Endothelial cell of umbilical vein (primary cell): ENCODE data around the gene CPNE8. TPM values are rescaled to one million over a fixed set of nuclear protein-coding genes. Genes with fewer than 3 reads are reported as not detected.

ENCODE experiments used
- BruUV-seq: library from RNA; stranded (reverse); fragments of 400-500 nt; replicated peaks from 2 replicates; lab custom pipeline; 2021; lab: Mats Ljungman, UMichigan
- CTCF ChIA-PET: fragments of 300-600, 350-600 bp; sonication (Branson Sonifier 250); formaldehyde crosslinking; loops from one replicate; lab custom pipeline; 2021; ENCODE audit warnings: antibody characterized with exemption, inconsistent platforms; lab: Charles Lee
- POLR2A ChIA-PET: fragments of 300-600, 350-600 bp; sonication (Branson Sonifier 250); formaldehyde crosslinking; loops from one replicate; lab custom pipeline; 2021; ENCODE audit warnings: antibody characterized with exemption, inconsistent platforms; lab: Charles Lee
- DNase-seq: peaks from one replicate; pipeline ENCODE4 v3.0.0-alpha.2; 2011; ENCODE audit warnings: low read depth, low spot score
- FAIRE-seq: peaks from 2 replicates; lab custom pipeline; 2011; peaks lifted over from hg19 to GRCh38; lab: Jason Lieb, UNC
- H2AFZ ChIP-seq: 2 replicates; pipeline ENCODE4 v1.6.0; 2012; ENCODE audit warnings: low read depth, low read length, control low read depth, inconsistent platforms
- H3K27ac ChIP-seq: 2 replicates; pipeline ENCODE4 v1.5.1; 2011; ENCODE audit warnings: low read depth, mild to moderate bottlenecking, control low read depth, low read length, moderate library complexity; ENCODE audit not compliant: insufficient read depth
- H3K27me3 ChIP-seq, 2 experiments: 2 replicates each; pipeline versions ENCODE4 v1.6.0 to v1.6.1; 2011; ENCODE audit warnings: low read length in 2 of 2, mixed read lengths in 1 of 2; ENCODE audit not compliant: control insufficient read depth in 2 of 2, insufficient read depth in 2 of 2
- H3K36me3 ChIP-seq, 2 experiments: 2 replicates in 1 of 2; 3 replicates in 1 of 2; pipeline ENCODE4 v1.5.1; 2011; ENCODE audit warnings: low read length in 2 of 2, mild to moderate bottlenecking in 1 of 2, moderate library complexity in 1 of 2; ENCODE audit not compliant: control insufficient read depth in 2 of 2, insufficient read depth in 2 of 2; ENCODE audit errors: extremely low read depth in 1 of 2
- H3K4me1 ChIP-seq: 3 replicates; pipeline ENCODE4 v1.5.1; 2011; ENCODE audit warnings: mild to moderate bottlenecking, low read length; ENCODE audit not compliant: control insufficient read depth, insufficient read depth; ENCODE audit errors: extremely low read depth
- H3K4me2 ChIP-seq: 2 replicates; pipeline ENCODE4 v1.6.1; 2011; ENCODE audit warnings: low read length, control low read depth, mixed read lengths; ENCODE audit not compliant: insufficient read depth
- H3K4me3 ChIP-seq, 3 experiments: fragments of 200-600 bp in 1 of 3; sonication (generic), shearing (Covaris generic) in 1 of 3; replicated peaks in 1 of 3; 2 replicates each; pipeline ENCODE4 v1.5.1; 2011 to 2016; ENCODE audit warnings: control low read depth in 3 of 3, low read length in 3 of 3, mild to moderate bottlenecking in 2 of 3, inconsistent platforms in 1 of 3, low read depth in 1 of 3, moderate library complexity in 1 of 3; ENCODE audit not compliant: insufficient read depth in 1 of 3
- H3K79me2 ChIP-seq: 2 replicates; pipeline ENCODE4 v1.6.0; 2012; ENCODE audit warnings: low read length, inconsistent platforms; ENCODE audit not compliant: control insufficient read depth, insufficient read depth
- H3K9ac ChIP-seq: replicated peaks from 2 replicates; pipeline ENCODE3; 2011; ENCODE audit warnings: low read length, control low read depth; ENCODE audit not compliant: insufficient read depth; ENCODE audit errors: extremely low read depth
- H3K9me1 ChIP-seq: replicated peaks from 3 replicates; pipeline ENCODE4 v1.6.0; 2011; ENCODE audit warnings: mild to moderate bottlenecking, low read length; ENCODE audit not compliant: control insufficient read depth, insufficient read depth; ENCODE audit errors: extremely low read depth
- H3K9me3 ChIP-seq: replicated peaks from 2 replicates; pipeline ENCODE4 v1.5.1; 2012; ENCODE audit warnings: low read length, inconsistent platforms; ENCODE audit not compliant: control insufficient read depth, insufficient read depth
- H4K20me1 ChIP-seq: replicated peaks from 2 replicates; pipeline ENCODE3; 2011; ENCODE audit warnings: mild to moderate bottlenecking, low read length; ENCODE audit not compliant: control insufficient read depth, insufficient read depth; ENCODE audit errors: extremely low read depth
- EZH2 ChIP-seq: IDR thresholded peaks from 2 replicates; pipeline ENCODE4 v1.6.1; 2012; ENCODE audit warnings: borderline replicate concordance, low read depth, mild to moderate bottlenecking, moderate library complexity, low read length, inconsistent platforms; ENCODE audit not compliant: severe bottlenecking
- FOS ChIP-seq: IDR thresholded peaks from 2 replicates; pipeline ENCODE4 v1.6.1; 2011; ENCODE audit warnings: mild to moderate bottlenecking, low read length, moderate library complexity, borderline replicate concordance; ENCODE audit not compliant: insufficient read depth
- GATA2 ChIP-seq: IDR thresholded peaks from 2 replicates; pipeline ENCODE4 v1.7.0; 2011; ENCODE audit warnings: low read depth, mild to moderate bottlenecking, moderate library complexity, mixed read lengths, low read length; ENCODE audit not compliant: insufficient read length, insufficient read depth
- JUN ChIP-seq: IDR thresholded peaks from 2 replicates; pipeline ENCODE4 v1.6.1; 2011; ENCODE audit warnings: borderline replicate concordance, low read depth; ENCODE audit not compliant: insufficient read length, insufficient read depth
- MYC ChIP-seq: IDR thresholded peaks from one replicate; pipeline ENCODE4 v1.6.1; 2011; ENCODE audit warnings: mild to moderate bottlenecking, low read depth, low read length
- POLR2A ChIP-seq: IDR thresholded peaks from 2 replicates; pipeline ENCODE4 v1.6.1; 2012; ENCODE audit warnings: low read depth, mild to moderate bottlenecking, control low read depth, low read length
- POLR2AphosphoS5 ChIP-seq: IDR thresholded peaks from 2 replicates; pipeline ENCODE4 v1.6.1; 2012; ENCODE audit warnings: low read depth, mild to moderate bottlenecking, control low read depth, low read length, moderate library complexity; ENCODE audit not compliant: insufficient read depth
- dilution Hi-C: fragments of 300-500 bp; cut with MboI; formaldehyde crosslinking; loops from one replicate; pipeline ENCODE4 v1.15.0; 2019; ENCODE audit warnings: low sequenced_read_pairs; ENCODE audit not compliant: extremely low pct_ligation_motif_present
- intact Hi-C: fragments of 100-400 bp; cut with micrococcal nuclease; formaldehyde crosslinking; loops from one replicate; pipeline ENCODE4 v1.10.0; 2022
- polyA plus RNA-seq, 4 experiments: library from polyadenylated mRNA; depleted of rRNA in 3 of 4; stranded (reverse) in 3 of 4; unstranded in 1 of 4; fragments of >200 nt; gene quantifications; 2 replicates each; pipeline versions ENCODE4 v1.2.1 to v1.2.3, GENCODE V29; 2011 to 2012; ENCODE audit warnings: missing spikeins in 1 of 4
- total RNA-seq: library from RNA; stranded (reverse); gene quantifications from 2 replicates; pipeline ENCODE4 v1.2.3, GENCODE V29; 2021
- TF ChIP-seq, protein P1 (sequence below): IDR thresholded peaks from 2 replicates; pipeline ENCODE4 v1.6.1; 2011; ENCODE audit not compliant: insufficient read depth, insufficient read length
- TF ChIP-seq, protein P2 (sequence below), 2 donors: IDR thresholded peaks; 1 replicate in 1 of 2; 2 replicates in 1 of 2; pipeline ENCODE4 v1.5.1; 2011; ENCODE audit warnings: low read length in 2 of 2, mild to moderate bottlenecking in 2 of 2, moderate library complexity in 2 of 2, control low read depth in 1 of 2, inconsistent platforms in 1 of 2, low read depth in 1 of 2; ENCODE audit not compliant: insufficient read depth in 1 of 2; ENCODE audit errors: extremely low read depth in 1 of 2

The CPNE8 gene
- total and polyA plus RNA-seq, 2 donors (not counting 3 experiments of a cell fraction or from before 2014, with no cell fraction given), result 4.4 to 13.7 TPM

DNA sequence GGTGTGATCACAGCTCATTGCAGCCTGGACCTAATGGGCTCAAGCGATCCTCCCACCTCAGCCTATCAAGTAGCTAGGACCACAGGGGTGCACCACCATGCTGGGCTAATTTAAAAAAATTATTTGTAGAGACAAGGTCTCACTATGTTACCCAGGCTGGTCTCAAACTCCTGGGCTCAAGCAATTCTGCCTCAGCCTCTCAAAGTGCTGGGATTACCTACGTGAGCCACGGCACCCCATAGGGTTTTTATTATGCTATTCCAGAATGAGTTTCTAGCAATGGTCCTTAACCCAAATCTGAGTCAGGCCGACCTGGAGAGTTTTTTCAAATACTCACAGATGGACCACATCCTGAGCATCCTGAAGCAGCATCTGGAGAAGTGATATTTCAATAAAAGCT is 159.8 kb downstream of the CPNE8 start:
- Histone ChIP-seq H3K9me1 (no peaks in the 10 kb centered on the region), H3K79me2 (no peaks in the 10 kb centered on the region), H3K9ac (no peak overlapping the region), H2AFZ (no peak overlapping the region), H3K4me1 (no peaks in the 10 kb centered on the region), H4K20me1 (no peaks in the 10 kb centered on the region), H3K4me2 (no peak overlapping the region), H3K4me3 (no peak overlapping the region), H3K9me3 (no peaks in the 10 kb centered on the region), H3K27ac (no peak overlapping the region), H3K27me3 (no peaks in the 10 kb centered on the region), H3K36me3 (no peaks in the 10 kb centered on the region)
- ChIA-PET CTCF (no interaction called here), POLR2A (no interaction called here)
- DNase-seq (no peak), FAIRE-seq (no peak)
- no peak for TF ChIP-seq JUN
- TF ChIP-seq POLR2AphosphoS5, result no peak
- TF ChIP-seq, protein P1, sequence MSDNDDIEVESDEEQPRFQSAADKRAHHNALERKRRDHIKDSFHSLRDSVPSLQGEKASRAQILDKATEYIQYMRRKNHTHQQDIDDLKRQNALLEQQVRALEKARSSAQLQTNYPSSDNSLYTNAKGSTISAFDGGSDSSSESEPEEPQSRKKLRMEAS, result no peak
- TF ChIP-seq POLR2A, result no peak
- intact Hi-C loops, result no loop called here
- BruUV-seq, result no TSS peak
- dilution Hi-C loops, result no loop called here

DNA sequence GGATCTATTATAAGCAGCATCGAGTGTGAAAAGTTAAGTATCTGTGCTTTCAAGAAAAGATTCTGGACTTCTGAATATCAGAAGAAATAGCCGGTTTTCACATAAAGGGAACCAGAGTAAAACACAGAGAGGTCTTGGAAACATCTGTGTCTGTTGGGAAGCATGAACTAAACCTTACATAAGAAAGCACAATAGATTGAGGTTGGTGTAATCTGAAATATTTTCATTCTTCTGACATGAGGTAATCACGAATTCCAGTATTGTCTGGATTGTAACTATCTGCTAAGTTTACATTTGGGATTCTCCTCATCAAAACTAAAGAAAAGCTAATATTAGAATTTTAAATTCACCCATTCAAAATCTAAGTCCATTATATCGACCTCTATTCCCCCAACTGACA is 161.3 kb downstream of the CPNE8 start:
- DNase-seq (no peak), FAIRE-seq (no peak)
- TF ChIP-seq POLR2A (no peak), EZH2 (no peak), FOS (no peak), JUN (no peak), MYC (no peak), GATA2 (no peak), POLR2AphosphoS5 (no peak)
- TF ChIP-seq, protein P1, result no peak
- TF ChIP-seq, protein P2, sequence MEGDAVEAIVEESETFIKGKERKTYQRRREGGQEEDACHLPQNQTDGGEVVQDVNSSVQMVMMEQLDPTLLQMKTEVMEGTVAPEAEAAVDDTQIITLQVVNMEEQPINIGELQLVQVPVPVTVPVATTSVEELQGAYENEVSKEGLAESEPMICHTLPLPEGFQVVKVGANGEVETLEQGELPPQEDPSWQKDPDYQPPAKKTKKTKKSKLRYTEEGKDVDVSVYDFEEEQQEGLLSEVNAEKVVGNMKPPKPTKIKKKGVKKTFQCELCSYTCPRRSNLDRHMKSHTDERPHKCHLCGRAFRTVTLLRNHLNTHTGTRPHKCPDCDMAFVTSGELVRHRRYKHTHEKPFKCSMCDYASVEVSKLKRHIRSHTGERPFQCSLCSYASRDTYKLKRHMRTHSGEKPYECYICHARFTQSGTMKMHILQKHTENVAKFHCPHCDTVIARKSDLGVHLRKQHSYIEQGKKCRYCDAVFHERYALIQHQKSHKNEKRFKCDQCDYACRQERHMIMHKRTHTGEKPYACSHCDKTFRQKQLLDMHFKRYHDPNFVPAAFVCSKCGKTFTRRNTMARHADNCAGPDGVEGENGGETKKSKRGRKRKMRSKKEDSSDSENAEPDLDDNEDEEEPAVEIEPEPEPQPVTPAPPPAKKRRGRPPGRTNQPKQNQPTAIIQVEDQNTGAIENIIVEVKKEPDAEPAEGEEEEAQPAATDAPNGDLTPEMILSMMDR (IDR thresholded peaks at IDR 0.05; ENCODE audit: extremely low read depth in 1 of 2, insufficient read depth in 1 of 2, low read depth in 1 of 2, low read length in 2 of 2), result no peak
- no TSS peak for BruUV-seq
- no peaks in the 10 kb centered on the region for H3K9me1 ChIP-seq
- H3K27ac ChIP-seq, result no peak overlapping the region
- no peaks in the 10 kb centered on the region for H3K36me3 ChIP-seq
- H3K9ac ChIP-seq, result no peak overlapping the region
- dilution Hi-C loops (no loop called here), intact Hi-C loops (no loop called here)
- no peak overlapping the region for H3K4me2 ChIP-seq
- no peaks in the 10 kb centered on the region for H3K9me3 ChIP-seq
- H3K27me3 ChIP-seq, result no peaks in the 10 kb centered on the region
- POLR2A ChIA-PET, result no interaction called here
- no peak overlapping the region for H3K4me3 ChIP-seq
- H3K79me2 ChIP-seq, result no peaks in the 10 kb centered on the region
- CTCF ChIA-PET, result interaction anchor here (1.0 to 1.3 kb wide), 2 partner anchors 9 to 162 kb away, joined by 4 to 5 read pairs; partner anchors contain the start of gene CPNE8
- no peaks in the 10 kb centered on the region for H4K20me1 ChIP-seq
- no peaks in the 10 kb centered on the region for H3K4me1 ChIP-seq
- no peak overlapping the region for H2AFZ ChIP-seq
